HepG2 (cell line): Measurements from ENCODE around the gene RHOG. TPM values are rescaled to one million over a fixed set of nuclear protein-coding genes. Genes with fewer than 3 reads are reported as not detected.

ENCODE experiments used
- ATAC-seq: fragments of 200-7000 bp; cut with Tn5 transposase; 3 replicates; pipeline ENCODE4 v1.9.1; 2020; ENCODE audit warnings: mild to moderate bottlenecking, moderate library complexity
- BruUV-seq: library from RNA; stranded (reverse); fragments of 400-500 nt; replicated peaks from 2 replicates; lab custom pipeline; 2021; lab: Mats Ljungman, UMichigan
- CTCF ChIA-PET: fragments of 300-600 bp; formaldehyde crosslinking; extraction: SDS; loops from one replicate; lab custom pipeline; 2021; ENCODE audit warnings: low total read pairs, inconsistent platforms, low intra/inter-chr PET ratio; lab: Yijun Ruan, JAX
- POLR2A ChIA-PET: fragments of 350-600 bp; sonication (Branson Sonifier 250); formaldehyde crosslinking; loops from one replicate; lab custom pipeline; 2020; ENCODE audit warnings: antibody characterized with exemption, inconsistent platforms; lab: Yijun Ruan, JAX
- DNase-seq: peaks from one replicate; pipeline ENCODE4 v3.0.0-alpha.2; 2015; ENCODE audit warnings: low spot score
- FAIRE-seq: peaks from 3 replicates; lab custom pipeline; 2011; peaks lifted over from hg19 to GRCh38; lab: Jason Lieb, UNC
- H2AFZ ChIP-seq: one replicate; pipeline ENCODE4 v1.6.1; 2011; ENCODE audit warnings: low read length, inconsistent platforms
- H3K27ac ChIP-seq: fragments of 300-600 bp; 3 replicates; pipeline ENCODE4 v1.8.0; 2011; ENCODE audit warnings: mixed run types, mild to moderate bottlenecking, mixed read lengths, low read length, inconsistent platforms; ENCODE audit not compliant: insufficient read depth; ENCODE audit errors: extremely low read length
- H3K27me3 ChIP-seq, 2 experiments: fragments of 200-600 bp in 1 of 2; 2 replicates in 1 of 2; 3 replicates in 1 of 2; pipeline versions ENCODE4 v1.6.0 to v1.8.0; 2011; ENCODE audit warnings: low read length in 2 of 2, mild to moderate bottlenecking in 2 of 2, moderate library complexity in 2 of 2, inconsistent platforms in 1 of 2; ENCODE audit not compliant: insufficient read depth in 2 of 2, control insufficient read depth in 1 of 2
- H3K36me3 ChIP-seq, 2 experiments: fragments of 200-600 bp in 1 of 2; replicated peaks in 1 of 2; 2 replicates in 1 of 2; 3 replicates in 1 of 2; pipeline versions ENCODE4 v1.5.1 to v1.8.0; 2011; ENCODE audit warnings: low read length in 2 of 2, inconsistent platforms in 1 of 2; ENCODE audit not compliant: insufficient read depth in 2 of 2, control insufficient read depth in 1 of 2
- H3K4me1 ChIP-seq: 2 replicates; pipeline ENCODE4 v1.5.1; 2012; ENCODE audit warnings: low read length, inconsistent platforms; ENCODE audit not compliant: insufficient read depth
- H3K4me2 ChIP-seq: 2 replicates; pipeline ENCODE4 v1.6.0; 2011; ENCODE audit warnings: low read depth, low read length, inconsistent platforms
- H3K4me3 ChIP-seq, 3 experiments: fragments of 200-600 bp in 1 of 3; sonication (generic), shearing (Covaris generic) in 1 of 3; replicated peaks in 1 of 3; 2 replicates each; pipeline ENCODE4 v1.5.1; 2011 to 2016; ENCODE audit warnings: low read length in 3 of 3, inconsistent platforms in 2 of 3, low read depth in 2 of 3, mild to moderate bottlenecking in 2 of 3, control low read depth in 1 of 3, mixed read lengths in 1 of 3; ENCODE audit not compliant: insufficient read depth in 1 of 3
- H3K79me2 ChIP-seq: one replicate; pipeline ENCODE4 v1.6.1; 2011; ENCODE audit warnings: low read length, inconsistent platforms; ENCODE audit not compliant: insufficient read depth
- H3K9ac ChIP-seq: 2 replicates; pipeline ENCODE4 v1.6.0; 2011; ENCODE audit warnings: mild to moderate bottlenecking, low read depth, low read length, inconsistent platforms; ENCODE audit not compliant: insufficient read depth
- H3K9me3 ChIP-seq: 2 replicates; pipeline ENCODE4 v1.5.1; 2012; ENCODE audit warnings: mild to moderate bottlenecking, low read length
- H4K20me1 ChIP-seq: 2 replicates; pipeline ENCODE4 v1.6.0; 2011; ENCODE audit warnings: inconsistent platforms, mild to moderate bottlenecking, low read length, moderate library complexity; ENCODE audit not compliant: insufficient read depth
- CEBPB ChIP-seq: IDR thresholded peaks from 2 replicates; pipeline ENCODE4 v1.6.1; 2011; ENCODE audit warnings: low read depth, low read length, improper control_type of control experiment, borderline replicate concordance
- CEBPG ChIP-seq: IDR thresholded peaks from 2 replicates; pipeline ENCODE4 v1.6.1; 2016
- DR1 ChIP-seq: sonication (generic); formaldehyde crosslinking; IDR thresholded peaks from 2 replicates; pipeline ENCODE4 v1.8.0; 2021; ENCODE audit warnings: mild to moderate bottlenecking, missing genetic modification reagents, inconsistent platforms
- EP300 ChIP-seq, 3 experiments: sonication (generic) in 1 of 3; formaldehyde crosslinking in 1 of 3; IDR thresholded peaks; 2 replicates each; pipeline versions ENCODE4 v1.5.1 to v1.6.1; 2011 to 2020; ENCODE audit warnings: low read depth in 2 of 3, low read length in 2 of 3, borderline replicate concordance in 1 of 3, improper control_type of control experiment in 1 of 3, mild to moderate bottlenecking in 1 of 3, missing genetic modification reagents in 1 of 3, moderate library complexity in 1 of 3
- GABPB1 ChIP-seq: IDR thresholded peaks from 2 replicates; pipeline ENCODE4 v1.6.1; 2016; ENCODE audit warnings: mild to moderate bottlenecking, missing genetic modification reagents, moderate library complexity, missing compliant biosample characterization
- GATAD2A ChIP-seq: IDR thresholded peaks from 2 replicates; pipeline ENCODE4 v1.6.1; 2016
- HNF4A ChIP-seq: sonication (generic); formaldehyde crosslinking; IDR thresholded peaks from 2 replicates; pipeline ENCODE4 v1.4.0; 2020; ENCODE audit warnings: missing genetic modification reagents
- HNF4G ChIP-seq, 2 experiments: sonication (generic) in 1 of 2; formaldehyde crosslinking in 1 of 2; IDR thresholded peaks; 2 replicates each; pipeline versions ENCODE4 v1.4.0 to v1.6.1; 2011 to 2020; ENCODE audit warnings: borderline replicate concordance in 2 of 2, low read depth in 2 of 2, mild to moderate bottlenecking in 2 of 2, low read length in 1 of 2, missing genetic modification reagents in 1 of 2, moderate library complexity in 1 of 2
- MBD4 ChIP-seq: IDR thresholded peaks from 2 replicates; pipeline ENCODE4 v1.6.1; 2012; ENCODE audit warnings: low read length, inconsistent platforms, borderline replicate concordance
- MED13 ChIP-seq: sonication (generic); formaldehyde crosslinking; IDR thresholded peaks from 2 replicates; pipeline ENCODE4 v1.5.0; 2020; ENCODE audit warnings: missing genetic modification reagents
- MYNN ChIP-seq: sonication (generic); formaldehyde crosslinking; IDR thresholded peaks from 2 replicates; pipeline ENCODE4 v1.4.0; 2020; ENCODE audit warnings: mild to moderate bottlenecking, low read depth, missing genetic modification reagents
- SOX5 ChIP-seq: IDR thresholded peaks from 2 replicates; pipeline ENCODE4 v1.6.1; 2016; ENCODE audit warnings: borderline replicate concordance
- SOX6 ChIP-seq, 2 experiments: fragments of 450-650 bp in 1 of 2; sonication (generic) in 1 of 2; formaldehyde crosslinking in 1 of 2; IDR thresholded peaks; 2 replicates each; pipeline versions ENCODE4 v1.4.0 to v1.6.1; 2017 to 2020; ENCODE audit warnings: antibody characterized with exemption in 1 of 2, mild to moderate bottlenecking in 1 of 2, missing genetic modification reagents in 1 of 2
- ZNF20 ChIP-seq: sonication (generic); formaldehyde crosslinking; IDR thresholded peaks from 2 replicates; pipeline ENCODE4 v1.4.0; 2020; ENCODE audit warnings: mild to moderate bottlenecking, moderate library complexity, missing genetic modification reagents
- ZNF264 ChIP-seq: sonication (generic); formaldehyde crosslinking; IDR thresholded peaks from 2 replicates; pipeline ENCODE4 v1.4.0; 2020; ENCODE audit warnings: missing genetic modification reagents
- ZNF737 ChIP-seq: sonication (generic); formaldehyde crosslinking; IDR thresholded peaks from 2 replicates; pipeline ENCODE4 v1.5.0; 2020; ENCODE audit warnings: missing genetic modification reagents, mild to moderate bottlenecking, borderline replicate concordance
- WGBS: methylation state at CpG from one replicate; pipeline ENCODE4 v1.1.6; 2017; ENCODE audit warnings: low lambda C conversion rate; 5-methylcytosine and 5-hydroxymethylcytosine counted together
- in situ Hi-C: cut with HindIII; loops from 2 replicates; pipeline ENCODE4 v1.10.0; 2017; ENCODE audit warnings: low pct_unique_long_range_greater_than_20kb; ENCODE audit not compliant: extremely low pct_ligation_motif_present
- intact Hi-C: fragments of 100-400 bp; cut with micrococcal nuclease; formaldehyde crosslinking; loops from one replicate; pipeline ENCODE4 v1.10.0; 2022; ENCODE audit not compliant: unreplicated experiment
- polyA plus RNA-seq, 8 experiments: library from polyadenylated mRNA; depleted of rRNA in 3 of 8; stranded (reverse) in 7 of 8; unstranded in 1 of 8; fragments of >200 nt; fragmentation: Illumina TruSeq in 4 of 8; extraction: Trizol in 4 of 8; gene quantifications; 2 replicates each; pipeline versions ENCODE4 v1.2.1 to v1.2.3, GENCODE V29; 2011 to 2016; ENCODE audit warnings: low read depth in 4 of 8, missing spikeins in 1 of 8, mixed read lengths in 1 of 8; ENCODE audit not compliant: insufficient read depth in 1 of 8
- total RNA-seq, 5 experiments: library from RNA; depleted of rRNA; stranded (reverse); fragments of >200 nt; fragmentation: Illumina TruSeq; extraction: Trizol; gene quantifications; 2 replicates each; pipeline ENCODE4 v1.2.3, GENCODE V29; 2016; ENCODE audit warnings: low read depth in 1 of 5
- TF ChIP-seq, protein P1 (sequence below): sonication (generic); formaldehyde crosslinking; IDR thresholded peaks from 2 replicates; pipeline ENCODE4 v1.4.0; 2020; ENCODE audit warnings: missing genetic modification reagents
- TF ChIP-seq, protein P2 (sequence below): sonication (generic); formaldehyde crosslinking; IDR thresholded peaks from 2 replicates; pipeline ENCODE4 v1.8.0; 2022; ENCODE audit warnings: missing genetic modification reagents, mild to moderate bottlenecking, borderline replicate concordance
- TF ChIP-seq, protein P3 (sequence below): sonication (generic); formaldehyde crosslinking; IDR thresholded peaks from 2 replicates; pipeline ENCODE4 v1.4.0; 2020; ENCODE audit warnings: mild to moderate bottlenecking, missing genetic modification reagents

RHOG gene
- total and polyA plus RNA-seq, 2 of the 13 experiments (the other 11 are each of a cell fraction or from before 2014, with no cell fraction given): 7.7 to 23.4 TPM

DNA sequence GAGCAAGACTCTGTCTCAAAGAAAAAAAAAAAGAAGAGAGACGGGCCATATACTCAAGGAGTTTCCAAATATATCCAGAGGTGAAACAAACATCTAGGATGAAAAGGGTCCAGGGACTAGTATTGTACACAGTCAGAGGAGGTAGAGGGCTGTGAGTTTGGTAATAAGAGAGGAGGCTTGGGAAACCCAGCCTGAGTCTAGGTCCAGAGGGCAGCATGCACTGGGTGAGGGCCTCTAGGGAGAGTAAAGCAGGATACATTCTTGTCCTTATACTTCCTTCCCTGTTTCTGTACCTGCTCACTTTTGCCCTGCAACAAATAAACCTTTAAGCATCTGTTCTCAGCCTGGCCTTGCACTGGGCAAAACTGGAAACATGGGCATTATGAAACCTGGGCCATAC, 46.2 kb upstream of the RHOG start:
- peaks cover 61% of the 10 kb centered on the region for H3K79me2 ChIP-seq
- no peaks in the 10 kb centered on the region for H4K20me1 ChIP-seq
- peak; percentile 44 for DNase-seq
- CTCF ChIA-PET: no interaction called here
- peak; percentile 99 for ATAC-seq
- in situ Hi-C loops: no loop called here
- H3K27ac ChIP-seq: peak overlapping the region; percentile 40
- peak overlapping the region; percentile 25 for H3K4me2 ChIP-seq
- H2AFZ ChIP-seq: no peak overlapping the region
- no peak overlapping the region for H3K4me3 ChIP-seq
- no peaks in the 10 kb centered on the region for H3K36me3 ChIP-seq
- no peak overlapping the region for H3K9ac ChIP-seq
- no peaks in the 10 kb centered on the region for H3K9me3 ChIP-seq
- 27% methylated on average over 1 of the region's 1 CpG for WGBS
- TF ChIP-seq GABPB1 (CRISPR knock-in tag) (no peak), DR1 (CRISPR knock-in tag) (no peak), MED13 (CRISPR knock-in tag) (no peak), CEBPG (CRISPR knock-in tag) (peak; percentile 69), ZNF737 (CRISPR knock-in tag) (no peak), HNF4A (CRISPR knock-in tag) (peak; percentile 71), CEBPB (peak; percentile 94), HNF4G (IDR thresholded peaks at IDR 0.05; ENCODE audit: borderline replicate concordance, low read depth, low read length) (peak; percentile 66), HNF4G (CRISPR knock-in tag; IDR thresholded peaks at IDR 0.05; ENCODE audit: borderline replicate concordance, low read depth) (no peak), GATAD2A (CRISPR knock-in tag) (peak; percentile 42; the same call in 1 of the 2 replicates), MBD4 (no peak), MYNN (CRISPR knock-in tag) (no peak), SOX6 (IDR thresholded peaks at IDR 0.05) (no peak), SOX6 (CRISPR knock-in tag; IDR thresholded peaks at IDR 0.05) (0 out of 2 replicates have a peak, but pooled peaks have one; percentile 10), ZNF264 (CRISPR knock-in tag) (no peak), EP300 (IDR thresholded peaks at IDR 0.05; ENCODE audit: low read depth in 2 of 2, low read length in 2 of 2) (0 out of 4 replicates have a peak, but pooled peaks have one; percentile 9 to 20), EP300 (CRISPR knock-in tag; IDR thresholded peaks at IDR 0.05; ENCODE audit: borderline replicate concordance) (no peak), ZNF20 (CRISPR knock-in tag) (peak; percentile 75; the same call in 1 of the 2 replicates), SOX5 (CRISPR knock-in tag) (peak; percentile 8; the same call in 1 of the 2 replicates)
- TF ChIP-seq, protein P1, sequence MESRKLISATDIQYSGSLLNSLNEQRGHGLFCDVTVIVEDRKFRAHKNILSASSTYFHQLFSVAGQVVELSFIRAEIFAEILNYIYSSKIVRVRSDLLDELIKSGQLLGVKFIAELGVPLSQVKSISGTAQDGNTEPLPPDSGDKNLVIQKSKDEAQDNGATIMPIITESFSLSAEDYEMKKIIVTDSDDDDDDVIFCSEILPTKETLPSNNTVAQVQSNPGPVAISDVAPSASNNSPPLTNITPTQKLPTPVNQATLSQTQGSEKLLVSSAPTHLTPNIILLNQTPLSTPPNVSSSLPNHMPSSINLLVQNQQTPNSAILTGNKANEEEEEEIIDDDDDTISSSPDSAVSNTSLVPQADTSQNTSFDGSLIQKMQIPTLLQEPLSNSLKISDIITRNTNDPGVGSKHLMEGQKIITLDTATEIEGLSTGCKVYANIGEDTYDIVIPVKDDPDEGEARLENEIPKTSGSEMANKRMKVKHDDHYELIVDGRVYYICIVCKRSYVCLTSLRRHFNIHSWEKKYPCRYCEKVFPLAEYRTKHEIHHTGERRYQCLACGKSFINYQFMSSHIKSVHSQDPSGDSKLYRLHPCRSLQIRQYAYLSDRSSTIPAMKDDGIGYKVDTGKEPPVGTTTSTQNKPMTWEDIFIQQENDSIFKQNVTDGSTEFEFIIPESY (CRISPR knock-in tag): no peak
- TF ChIP-seq, protein P2, sequence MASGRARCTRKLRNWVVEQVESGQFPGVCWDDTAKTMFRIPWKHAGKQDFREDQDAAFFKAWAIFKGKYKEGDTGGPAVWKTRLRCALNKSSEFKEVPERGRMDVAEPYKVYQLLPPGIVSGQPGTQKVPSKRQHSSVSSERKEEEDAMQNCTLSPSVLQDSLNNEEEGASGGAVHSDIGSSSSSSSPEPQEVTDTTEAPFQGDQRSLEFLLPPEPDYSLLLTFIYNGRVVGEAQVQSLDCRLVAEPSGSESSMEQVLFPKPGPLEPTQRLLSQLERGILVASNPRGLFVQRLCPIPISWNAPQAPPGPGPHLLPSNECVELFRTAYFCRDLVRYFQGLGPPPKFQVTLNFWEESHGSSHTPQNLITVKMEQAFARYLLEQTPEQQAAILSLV (CRISPR knock-in tag): no peak
- TF ChIP-seq, protein P3, sequence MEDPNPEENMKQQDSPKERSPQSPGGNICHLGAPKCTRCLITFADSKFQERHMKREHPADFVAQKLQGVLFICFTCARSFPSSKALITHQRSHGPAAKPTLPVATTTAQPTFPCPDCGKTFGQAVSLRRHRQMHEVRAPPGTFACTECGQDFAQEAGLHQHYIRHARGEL: no peak
- TF ChIP-seq, all 625 proteins: peak for 9
- FAIRE-seq: peak; percentile 62
- H3K4me1 ChIP-seq: peaks cover 42% of the 10 kb centered on the region
- POLR2A ChIA-PET: no interaction called here
- intact Hi-C loops: loop anchor here (2.0 kb wide), 1 partner anchor 18 kb away; no protein-coding TSS in a partner anchor
- BruUV-seq: no TSS peak
- H3K27me3 ChIP-seq: no peaks in the 10 kb centered on the region
